ENCODE results near the gene RNASET2.

RNASET2 gene

DNA sequence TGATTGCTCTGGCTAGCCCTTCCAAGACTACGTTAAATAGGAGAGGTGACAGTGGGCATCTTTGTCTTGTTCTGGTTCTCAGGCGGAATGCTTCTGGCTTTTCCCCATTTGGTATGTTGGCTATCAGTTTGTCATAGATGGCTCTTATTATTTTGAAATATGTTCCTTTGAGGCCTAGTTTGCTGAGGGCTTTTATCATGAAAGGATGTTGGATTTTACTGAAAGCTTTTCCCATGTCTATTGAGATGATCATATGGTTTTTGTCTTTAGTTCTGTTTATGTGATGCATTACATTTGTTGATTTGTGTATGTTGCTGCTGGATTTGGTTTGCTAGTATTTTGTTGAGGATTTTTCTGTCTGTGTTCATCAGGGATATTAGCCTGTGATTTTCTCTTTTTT, 9.9 kb upstream of the RNASET2 start:
- no peaks in the 10 kb centered on the region for H3K79me1 ChIP-seq (ENCODE audit: low read length)
- H3K4me3 ChIP-seq (ENCODE audit: low read length), result no peak overlapping the region
- H3K4ac ChIP-seq (ENCODE audit: low read depth, low read length), result no peak overlapping the region
- DNase-seq, result no peak
- no peak overlapping the region for H3K56ac ChIP-seq (ENCODE audit: low read length)
- H3K4me1 ChIP-seq (ENCODE audit: control insufficient read depth, low read depth, low read length), result no peaks in the 10 kb centered on the region
- no peak overlapping the region for H3K23ac ChIP-seq (ENCODE audit: low read length)
- WGBS (ENCODE audit: extremely low coverage, insufficient coverage, low lambda C conversion rate), result no CpG with 5 or more reads among the region's 2 CpGs
- H4K5ac ChIP-seq (ENCODE audit: low read length), result no peak overlapping the region
- no peak overlapping the region for H2BK120ac ChIP-seq (ENCODE audit: low read depth, low read length)
- H3K27me3 ChIP-seq (ENCODE audit: insufficient read depth, low read length, poor library complexity), result no peaks in the 10 kb centered on the region
- no peaks in the 10 kb centered on the region for H3K79me2 ChIP-seq (ENCODE audit: control insufficient read depth, insufficient read depth, low read length)
- H3K4me2 ChIP-seq (ENCODE audit: low read length), result no peak overlapping the region
- H3K27ac ChIP-seq (ENCODE audit: low read depth, low read length), result no peak overlapping the region
- no peak overlapping the region for H4K8ac ChIP-seq (ENCODE audit: low read depth, low read length)
- no peak overlapping the region for H2AK5ac ChIP-seq (ENCODE audit: low read length)
- H3K18ac ChIP-seq (ENCODE audit: low read length), result no peak overlapping the region
- no peak overlapping the region for H2BK5ac ChIP-seq (ENCODE audit: low read length)
- H3K36me3 ChIP-seq (ENCODE audit: control insufficient read depth, insufficient read depth, low read length), result no peaks in the 10 kb centered on the region
- H3K9ac ChIP-seq (ENCODE audit: low read length), result no peak overlapping the region
- no peak overlapping the region for H2BK15ac ChIP-seq (replicated peaks; ENCODE audit: low read depth)

DNA sequence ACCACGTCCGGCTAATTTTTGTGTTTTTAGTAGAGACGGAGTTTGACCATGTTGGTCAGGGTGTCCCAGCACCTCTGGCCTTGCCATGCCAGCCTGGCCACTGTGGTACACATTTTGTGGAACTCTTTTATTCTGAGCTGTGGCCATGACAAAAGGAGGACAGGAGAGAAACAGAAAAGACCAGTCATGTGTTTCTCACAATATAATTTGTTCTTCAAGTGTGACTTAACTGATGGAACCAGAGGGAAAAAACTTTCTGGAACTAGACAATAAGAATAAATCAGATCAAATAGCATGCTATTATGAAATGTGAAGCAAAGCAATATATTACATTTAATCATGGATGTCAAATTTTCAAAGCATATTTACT, 4.2 kb upstream of the RNASET2 start:
- H3K27me3 ChIP-seq (ENCODE audit: insufficient read depth, low read length, poor library complexity), result no peaks in the 10 kb centered on the region
- H3K4ac ChIP-seq (ENCODE audit: low read depth, low read length), result no peak overlapping the region
- H3K36me3 ChIP-seq (ENCODE audit: control insufficient read depth, insufficient read depth, low read length), result no peaks in the 10 kb centered on the region
- no peak overlapping the region for H3K9ac ChIP-seq (ENCODE audit: low read length)
- H4K5ac ChIP-seq (ENCODE audit: low read length), result no peak overlapping the region
- no peaks in the 10 kb centered on the region for H3K79me1 ChIP-seq (ENCODE audit: low read length)
- H3K4me3 ChIP-seq (ENCODE audit: low read length), result no peak overlapping the region
- no peak overlapping the region for H2BK120ac ChIP-seq (ENCODE audit: low read depth, low read length)
- no peak overlapping the region for H2BK5ac ChIP-seq (ENCODE audit: low read length)
- WGBS (ENCODE audit: extremely low coverage, insufficient coverage, low lambda C conversion rate), result no CpG with 5 or more reads among the region's 3 CpGs
- H3K4me1 ChIP-seq (ENCODE audit: control insufficient read depth, low read depth, low read length), result no peaks in the 10 kb centered on the region
- no peak overlapping the region for H3K18ac ChIP-seq (ENCODE audit: low read length)
- no peaks in the 10 kb centered on the region for H3K79me2 ChIP-seq (ENCODE audit: control insufficient read depth, insufficient read depth, low read length)
- no peak overlapping the region for H2BK15ac ChIP-seq (replicated peaks; ENCODE audit: low read depth)
- H4K8ac ChIP-seq (ENCODE audit: low read depth, low read length), result no peak overlapping the region
- no peak overlapping the region for H3K27ac ChIP-seq (ENCODE audit: low read depth, low read length)
- no peak for DNase-seq
- no peak overlapping the region for H3K23ac ChIP-seq (ENCODE audit: low read length)
- H3K4me2 ChIP-seq (ENCODE audit: low read length), result no peak overlapping the region
- no peak overlapping the region for H2AK5ac ChIP-seq (ENCODE audit: low read length)
- no peak overlapping the region for H3K56ac ChIP-seq (ENCODE audit: low read length)

DNA sequence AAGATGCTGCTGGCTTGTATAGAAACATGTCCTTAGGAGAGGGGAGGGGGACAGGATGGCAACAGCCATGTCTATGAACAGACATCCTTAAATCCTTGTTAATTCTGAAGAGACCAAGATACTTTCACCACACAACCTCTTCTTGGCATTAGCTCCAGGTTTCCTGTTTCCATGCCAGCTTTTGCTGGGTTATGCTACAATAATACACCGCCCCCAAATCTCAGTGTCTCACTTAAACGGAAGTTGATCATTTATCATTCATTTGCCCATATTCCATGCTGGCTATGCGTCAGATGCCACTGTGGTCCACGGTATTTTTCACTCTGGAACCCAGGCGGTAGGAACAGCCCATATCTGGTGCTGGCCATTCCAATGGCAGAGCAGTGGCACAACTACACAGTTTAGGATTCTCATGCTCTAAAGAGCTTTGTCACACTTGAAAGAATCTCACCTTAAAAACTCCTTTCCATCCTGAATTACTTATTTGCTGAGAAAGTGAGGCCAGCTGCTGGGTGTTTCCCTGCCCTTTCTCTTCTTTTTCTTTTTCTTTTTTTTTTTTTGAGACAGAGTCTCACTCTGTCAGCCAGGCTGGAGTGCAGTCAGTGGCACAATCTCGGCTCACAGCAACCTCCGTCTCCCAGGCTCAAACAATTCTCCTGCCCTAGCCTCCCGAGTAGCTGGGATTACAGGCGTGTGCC, 3.7 kb upstream of the RNASET2 start:
- Histone ChIP-seq H3K4me3 (ENCODE audit: low read length) (no peak overlapping the region), H3K27ac (ENCODE audit: low read depth, low read length) (no peak overlapping the region), H4K8ac (ENCODE audit: low read depth, low read length) (no peak overlapping the region), H3K9ac (ENCODE audit: low read length) (no peak overlapping the region), H2BK5ac (ENCODE audit: low read length) (no peak overlapping the region), H3K79me1 (ENCODE audit: low read length) (no peaks in the 10 kb centered on the region), H3K27me3 (ENCODE audit: insufficient read depth, low read length, poor library complexity) (no peaks in the 10 kb centered on the region), H3K36me3 (ENCODE audit: control insufficient read depth, insufficient read depth, low read length) (no peaks in the 10 kb centered on the region), H3K56ac (ENCODE audit: low read length) (no peak overlapping the region), H4K5ac (ENCODE audit: low read length) (no peak overlapping the region), H2BK15ac (replicated peaks; ENCODE audit: low read depth) (no peak overlapping the region), H3K79me2 (ENCODE audit: control insufficient read depth, insufficient read depth, low read length) (no peaks in the 10 kb centered on the region), H3K4me2 (ENCODE audit: low read length) (no peak overlapping the region), H3K4me1 (ENCODE audit: control insufficient read depth, low read depth, low read length) (no peaks in the 10 kb centered on the region), H3K18ac (ENCODE audit: low read length) (no peak overlapping the region), H3K23ac (ENCODE audit: low read length) (no peak overlapping the region), H3K4ac (ENCODE audit: low read depth, low read length) (no peak overlapping the region), H2BK120ac (ENCODE audit: low read depth, low read length) (no peak overlapping the region), H2AK5ac (ENCODE audit: low read length) (no peak overlapping the region)
- no CpG with 5 or more reads among the region's 9 CpGs for WGBS (ENCODE audit: extremely low coverage, insufficient coverage, low lambda C conversion rate)
- no peak for DNase-seq

DNA sequence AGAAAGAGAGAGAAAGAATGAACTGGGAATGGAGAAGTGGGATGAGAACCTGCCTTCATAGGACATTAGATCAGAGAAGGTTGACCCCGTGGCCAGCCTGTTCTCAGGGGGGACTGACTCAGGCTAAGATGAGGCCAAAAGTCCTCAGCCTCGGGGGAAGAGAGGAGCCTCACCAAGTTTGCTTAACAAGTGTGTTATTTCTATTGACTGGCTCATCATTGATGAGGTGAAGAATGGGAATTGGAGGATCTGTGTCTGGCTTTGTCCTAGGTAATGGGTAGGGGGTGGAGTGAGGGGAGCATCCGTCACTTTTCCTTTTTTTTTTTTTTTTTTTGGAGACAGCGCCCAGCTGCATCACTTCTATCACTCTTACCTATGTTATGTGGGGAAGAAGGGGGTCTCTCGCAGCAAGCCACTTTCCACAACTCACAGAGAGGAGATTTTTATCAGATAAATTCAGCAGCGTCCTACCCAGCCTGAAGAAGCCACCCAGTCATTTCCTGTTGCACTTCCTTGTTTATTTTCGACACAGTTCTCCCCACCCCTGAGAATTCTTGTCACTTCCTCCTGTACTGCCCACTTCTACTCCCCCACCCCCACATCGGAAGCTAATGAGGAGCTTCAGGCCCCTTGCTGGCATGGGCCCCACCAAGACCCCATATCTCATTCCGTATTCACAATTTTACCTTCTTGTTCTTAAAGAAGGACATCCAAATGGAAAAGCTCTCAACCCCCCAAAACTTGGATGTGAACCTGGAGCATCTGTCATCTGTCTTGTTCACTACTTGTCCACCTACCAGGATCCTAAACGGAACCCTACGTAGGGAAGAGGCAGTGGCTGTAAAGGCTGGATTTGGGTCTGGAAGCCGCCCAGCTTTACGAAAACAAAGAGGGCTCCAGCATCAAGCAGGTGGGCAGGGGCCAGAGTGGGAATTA, 2.8 kb upstream of the RNASET2 start:
- Histone ChIP-seq H3K27me3 (ENCODE audit: insufficient read depth, low read length, poor library complexity) (no peaks in the 10 kb centered on the region), H3K23ac (ENCODE audit: low read length) (no peak overlapping the region), H3K18ac (ENCODE audit: low read length) (no peak overlapping the region), H2BK15ac (replicated peaks; ENCODE audit: low read depth) (no peak overlapping the region), H2BK120ac (ENCODE audit: low read depth, low read length) (no peak overlapping the region), H3K56ac (ENCODE audit: low read length) (no peak overlapping the region), H3K27ac (ENCODE audit: low read depth, low read length) (no peak overlapping the region), H3K4me2 (ENCODE audit: low read length) (no peak overlapping the region), H4K8ac (ENCODE audit: low read depth, low read length) (no peak overlapping the region), H3K4me1 (ENCODE audit: control insufficient read depth, low read depth, low read length) (no peaks in the 10 kb centered on the region), H3K36me3 (ENCODE audit: control insufficient read depth, insufficient read depth, low read length) (no peaks in the 10 kb centered on the region), H2AK5ac (ENCODE audit: low read length) (no peak overlapping the region), H3K79me1 (ENCODE audit: low read length) (no peaks in the 10 kb centered on the region), H3K4me3 (ENCODE audit: low read length) (no peak overlapping the region), H3K9ac (ENCODE audit: low read length) (no peak overlapping the region), H2BK5ac (ENCODE audit: low read length) (no peak overlapping the region), H3K4ac (ENCODE audit: low read depth, low read length) (no peak overlapping the region), H3K79me2 (ENCODE audit: control insufficient read depth, insufficient read depth, low read length) (no peaks in the 10 kb centered on the region), H4K5ac (ENCODE audit: low read length) (no peak overlapping the region)
- no CpG with 5 or more reads among the region's 13 CpGs for WGBS (ENCODE audit: extremely low coverage, insufficient coverage, low lambda C conversion rate)
- DNase-seq, result peak; percentile 14

DNA sequence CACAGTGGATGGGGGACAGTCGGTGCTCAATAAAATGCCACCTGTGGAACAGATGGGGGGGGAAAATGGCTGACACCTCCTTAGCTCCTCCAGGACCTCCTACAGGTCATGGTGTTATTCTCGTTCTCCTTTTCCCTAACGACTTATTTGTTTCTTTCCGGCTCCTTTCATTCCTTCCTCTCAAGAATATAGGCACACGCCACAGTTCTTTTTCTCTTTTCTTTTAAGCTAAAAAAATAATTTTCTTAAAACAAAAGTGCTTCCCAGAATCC, 1.4 kb upstream of the RNASET2 start:
- no peaks in the 10 kb centered on the region for H3K27me3 ChIP-seq (ENCODE audit: insufficient read depth, low read length, poor library complexity)
- H4K8ac ChIP-seq (ENCODE audit: low read depth, low read length), result no peak overlapping the region
- H2BK120ac ChIP-seq (ENCODE audit: low read depth, low read length), result no peak overlapping the region
- no peaks in the 10 kb centered on the region for H3K79me2 ChIP-seq (ENCODE audit: control insufficient read depth, insufficient read depth, low read length)
- no peak overlapping the region for H3K27ac ChIP-seq (ENCODE audit: low read depth, low read length)
- no peak overlapping the region for H2BK15ac ChIP-seq (replicated peaks; ENCODE audit: low read depth)
- H4K5ac ChIP-seq (ENCODE audit: low read length), result no peak overlapping the region
- no peak overlapping the region for H3K4me3 ChIP-seq (ENCODE audit: low read length)
- DNase-seq, result no peak
- H3K4me1 ChIP-seq (ENCODE audit: control insufficient read depth, low read depth, low read length), result no peaks in the 10 kb centered on the region
- no peaks in the 10 kb centered on the region for H3K36me3 ChIP-seq (ENCODE audit: control insufficient read depth, insufficient read depth, low read length)
- no peak overlapping the region for H3K23ac ChIP-seq (ENCODE audit: low read length)
- no peak overlapping the region for H2BK5ac ChIP-seq (ENCODE audit: low read length)
- H3K18ac ChIP-seq (ENCODE audit: low read length), result no peak overlapping the region
- H2AK5ac ChIP-seq (ENCODE audit: low read length), result no peak overlapping the region
- no peak overlapping the region for H3K56ac ChIP-seq (ENCODE audit: low read length)
- no peak overlapping the region for H3K9ac ChIP-seq (ENCODE audit: low read length)
- no CpG with 5 or more reads among the region's 5 CpGs for WGBS (ENCODE audit: extremely low coverage, insufficient coverage, low lambda C conversion rate)
- no peak overlapping the region for H3K4me2 ChIP-seq (ENCODE audit: low read length)
- H3K79me1 ChIP-seq (ENCODE audit: low read length), result no peaks in the 10 kb centered on the region
- no peak overlapping the region for H3K4ac ChIP-seq (ENCODE audit: low read depth, low read length)

All from mesendoderm (in vitro differentiated cells).